ENCODE measurements around the gene KDM5C.

Gene KDM5C

GRCh38 chrX:53260836-53261235 is 35.8 kb upstream of the KDM5C start:
- DNase-seq (ENCODE audit: insufficient read length): no peak
- no peak for FAIRE-seq
- TF ChIP-seq POLR2AphosphoS5 (IDR thresholded peaks at IDR 0.05; ENCODE audit: low read depth, low read length) (no peak), TAF1 (IDR thresholded peaks at IDR 0.05; ENCODE audit: borderline replicate concordance, low read depth, low read length) (no peak), POLR2A (IDR thresholded peaks at IDR 0.05; ENCODE audit: low read depth, low read length) (no peak)

- TF ChIP-seq TAF1 (IDR thresholded peaks at IDR 0.05; ENCODE audit: borderline replicate concordance, low read depth, low read length): no peak
- no peak for TF ChIP-seq POLR2AphosphoS5 (IDR thresholded peaks at IDR 0.05; ENCODE audit: low read depth, low read length)
- TF ChIP-seq POLR2A (IDR thresholded peaks at IDR 0.05; ENCODE audit: low read depth, low read length): no peak
- FAIRE-seq: no peak
- DNase-seq (ENCODE audit: insufficient read length): no peak
Observed at GRCh38 chrX:53257670-53258423, 32.8 kb upstream of the KDM5C start.

GRCh38 chrX:53257166-53257565 is 32.2 kb upstream of the KDM5C start:
- FAIRE-seq: no peak
- TF ChIP-seq TAF1 (IDR thresholded peaks at IDR 0.05; ENCODE audit: borderline replicate concordance, low read depth, low read length) (no peak), POLR2AphosphoS5 (IDR thresholded peaks at IDR 0.05; ENCODE audit: low read depth, low read length) (no peak), POLR2A (IDR thresholded peaks at IDR 0.05; ENCODE audit: low read depth, low read length) (no peak)

GRCh38 chrX:53256446-53257041 is 31.5 kb upstream of the KDM5C start:
- no peak for DNase-seq (ENCODE audit: insufficient read length)
- TF ChIP-seq POLR2AphosphoS5 (IDR thresholded peaks at IDR 0.05; ENCODE audit: low read depth, low read length) (no peak), TAF1 (IDR thresholded peaks at IDR 0.05; ENCODE audit: borderline replicate concordance, low read depth, low read length) (no peak), POLR2A (IDR thresholded peaks at IDR 0.05; ENCODE audit: low read depth, low read length) (no peak)
- FAIRE-seq: no peak

More at GRCh38 chrX:53257166-53257565, 32.2 kb upstream of the KDM5C start:
- DNase-seq (ENCODE audit: insufficient read length): no peak

GRCh38 chrX:53255738-53256191 is 30.8 kb upstream of the KDM5C start:
- FAIRE-seq (no peak), DNase-seq (ENCODE audit: insufficient read length) (no peak)
- no peak for TF ChIP-seq TAF1 (IDR thresholded peaks at IDR 0.05; ENCODE audit: borderline replicate concordance, low read depth, low read length)
- TF ChIP-seq POLR2AphosphoS5 (IDR thresholded peaks at IDR 0.05; ENCODE audit: low read depth, low read length): no peak

GRCh38 chrX:53254570-53255461 is 29.8 kb upstream of the KDM5C start:
- DNase-seq (ENCODE audit: insufficient read length): no peak
- TF ChIP-seq POLR2A (IDR thresholded peaks at IDR 0.05; ENCODE audit: low read depth, low read length): no peak
- no peak for TF ChIP-seq POLR2AphosphoS5 (IDR thresholded peaks at IDR 0.05; ENCODE audit: low read depth, low read length)
- no peak for TF ChIP-seq TAF1 (IDR thresholded peaks at IDR 0.05; ENCODE audit: borderline replicate concordance, low read depth, low read length)
- no peak for FAIRE-seq

- FAIRE-seq (no peak), DNase-seq (ENCODE audit: insufficient read length) (no peak)
- no peak for TF ChIP-seq TAF1 (IDR thresholded peaks at IDR 0.05; ENCODE audit: borderline replicate concordance, low read depth, low read length)
- no peak for TF ChIP-seq POLR2A (IDR thresholded peaks at IDR 0.05; ENCODE audit: low read depth, low read length)
- no peak for TF ChIP-seq POLR2AphosphoS5 (IDR thresholded peaks at IDR 0.05; ENCODE audit: low read depth, low read length)
Observed at GRCh38 chrX:53253293-53254020, 28.4 kb upstream of the KDM5C start.

- no peak for TF ChIP-seq TAF1 (IDR thresholded peaks at IDR 0.05; ENCODE audit: borderline replicate concordance, low read depth, low read length)
- no peak for TF ChIP-seq POLR2A (IDR thresholded peaks at IDR 0.05; ENCODE audit: low read depth, low read length)
- no peak for TF ChIP-seq POLR2AphosphoS5 (IDR thresholded peaks at IDR 0.05; ENCODE audit: low read depth, low read length)
- no peak for DNase-seq (ENCODE audit: insufficient read length)
- FAIRE-seq: no peak
Observed at GRCh38 chrX:53251307-53251706, 26.3 kb upstream of the KDM5C start.

- FAIRE-seq: no peak
- no peak for DNase-seq (ENCODE audit: insufficient read length)
Observed at GRCh38 chrX:53250556-53250955, 25.5 kb upstream of the KDM5C start.

GRCh38 chrX:53249408-53250042 is 24.5 kb upstream of the KDM5C start:
- no peak for DNase-seq (ENCODE audit: insufficient read length)
- TF ChIP-seq POLR2A (IDR thresholded peaks at IDR 0.05; ENCODE audit: low read depth, low read length): no peak
- TF ChIP-seq POLR2AphosphoS5 (IDR thresholded peaks at IDR 0.05; ENCODE audit: low read depth, low read length): no peak
- no peak for TF ChIP-seq TAF1 (IDR thresholded peaks at IDR 0.05; ENCODE audit: borderline replicate concordance, low read depth, low read length)
- no peak for FAIRE-seq

More at GRCh38 chrX:53250556-53250955, 25.5 kb upstream of the KDM5C start:
- no peak for TF ChIP-seq TAF1 (IDR thresholded peaks at IDR 0.05; ENCODE audit: borderline replicate concordance, low read depth, low read length)
- no peak for TF ChIP-seq POLR2AphosphoS5 (IDR thresholded peaks at IDR 0.05; ENCODE audit: low read depth, low read length)
- TF ChIP-seq POLR2A (IDR thresholded peaks at IDR 0.05; ENCODE audit: low read depth, low read length): no peak

Measured in GM12892 (cell line).